ENCODE results near the gene ADAMTS9.

Gene ADAMTS9

DNA sequence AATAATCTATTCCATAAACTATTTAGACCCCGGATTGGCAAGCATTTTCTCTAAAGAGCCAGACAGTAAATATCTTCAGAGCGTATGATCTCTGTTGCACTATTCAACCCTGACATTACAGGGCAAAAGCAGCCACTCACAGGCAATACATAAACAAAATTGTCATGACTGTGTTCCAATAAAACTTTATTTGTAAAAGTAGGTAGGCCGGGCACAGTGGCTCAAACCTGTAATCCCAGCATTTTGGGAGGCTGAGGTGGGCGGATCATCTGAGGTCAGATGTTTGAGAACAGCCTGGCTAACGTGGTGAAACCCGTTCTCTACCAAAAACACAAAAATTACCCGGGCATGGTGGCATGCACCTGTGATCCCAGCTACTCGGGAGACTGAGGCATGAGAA, 66.5 kb downstream of the ADAMTS9 start:
- DNase-seq (ENCODE audit: low read depth in 1 of 2, low spot score in 1 of 2), result no peak

DNA sequence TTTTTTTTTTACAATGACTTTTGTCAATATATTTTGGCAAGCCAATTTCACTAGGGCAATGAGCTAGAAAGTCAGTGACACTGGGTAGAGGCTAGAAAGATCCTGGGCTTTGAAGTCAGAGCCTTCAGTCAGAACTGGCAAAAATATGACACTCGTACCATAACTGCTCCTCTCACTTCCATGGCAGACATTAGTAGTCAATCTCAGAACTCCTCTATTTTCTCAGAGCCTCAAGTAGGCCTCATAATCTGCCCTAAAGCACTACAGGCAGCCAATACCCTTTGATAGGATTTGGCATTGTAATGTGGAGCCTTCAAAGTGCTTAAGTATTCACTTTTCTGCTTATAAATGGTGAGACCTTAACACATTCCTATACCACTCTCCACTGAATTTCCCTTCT, 67.8 kb downstream of the ADAMTS9 start:
- DNase-seq (ENCODE audit: low read depth in 1 of 2, low spot score in 1 of 2), result no peak

DNA sequence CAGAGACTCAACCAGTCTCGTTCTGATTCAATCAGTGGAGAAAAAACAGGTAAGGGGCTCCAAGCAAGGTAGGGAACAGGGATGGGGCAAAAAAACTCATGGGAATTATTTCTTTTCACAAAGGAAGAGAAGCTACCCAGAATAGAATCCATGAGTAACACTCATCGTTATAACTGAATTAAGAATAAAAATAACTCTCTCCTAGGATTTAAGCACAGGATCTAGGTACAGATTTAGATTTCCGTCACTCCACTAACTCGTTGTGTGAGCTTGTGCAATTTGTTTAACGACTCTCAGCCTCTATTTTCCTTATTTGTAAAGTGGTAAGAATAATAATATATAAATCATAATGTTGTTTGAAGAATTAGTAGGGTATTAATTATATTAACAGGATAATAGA, 68.6 kb downstream of the ADAMTS9 start:
- no peak for DNase-seq (ENCODE audit: low read depth in 1 of 2, low spot score in 1 of 2)

DNA sequence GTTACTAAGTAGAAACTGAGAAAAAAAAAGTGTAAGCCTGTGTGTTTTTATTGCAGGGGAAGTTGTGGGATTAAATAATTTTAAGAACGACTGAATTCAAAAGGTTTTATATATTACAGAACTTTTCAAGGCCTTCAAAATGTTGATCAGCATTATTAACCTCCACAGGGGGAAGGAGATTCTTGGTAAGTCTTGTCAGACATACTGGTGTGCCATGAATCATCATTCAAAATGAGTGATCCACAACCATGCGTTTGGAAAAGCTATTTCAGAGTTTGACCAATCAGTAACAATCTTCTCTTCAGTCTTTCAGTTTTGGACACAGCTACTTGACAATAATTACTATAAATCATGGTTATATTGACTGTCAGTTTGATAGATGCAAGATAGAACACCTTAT, 70.2 kb downstream of the ADAMTS9 start:
- no peak for DNase-seq (ENCODE audit: low read depth in 1 of 2, low spot score in 1 of 2)

DNA sequence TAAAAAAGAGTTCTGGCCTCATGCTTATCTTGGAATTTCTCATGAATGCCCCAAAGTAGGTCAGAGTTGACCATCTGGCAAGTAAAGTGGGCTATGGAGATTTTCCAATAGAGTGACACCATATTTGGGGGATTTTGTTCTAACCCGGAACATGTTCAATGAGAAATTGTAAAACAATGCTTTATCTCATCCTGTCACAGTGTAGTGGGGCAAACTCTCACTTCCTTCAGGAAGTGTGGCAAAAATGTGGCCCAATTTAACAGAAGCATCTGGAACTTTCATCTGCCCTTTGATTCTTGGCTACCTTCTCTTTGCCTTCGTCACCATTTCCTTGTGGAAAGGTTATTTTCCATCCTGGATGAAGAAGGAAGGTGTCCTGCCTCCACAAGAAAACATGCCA, 70.8 kb downstream of the ADAMTS9 start:
- no peak for DNase-seq (ENCODE audit: low read depth in 1 of 2, low spot score in 1 of 2)

DNA sequence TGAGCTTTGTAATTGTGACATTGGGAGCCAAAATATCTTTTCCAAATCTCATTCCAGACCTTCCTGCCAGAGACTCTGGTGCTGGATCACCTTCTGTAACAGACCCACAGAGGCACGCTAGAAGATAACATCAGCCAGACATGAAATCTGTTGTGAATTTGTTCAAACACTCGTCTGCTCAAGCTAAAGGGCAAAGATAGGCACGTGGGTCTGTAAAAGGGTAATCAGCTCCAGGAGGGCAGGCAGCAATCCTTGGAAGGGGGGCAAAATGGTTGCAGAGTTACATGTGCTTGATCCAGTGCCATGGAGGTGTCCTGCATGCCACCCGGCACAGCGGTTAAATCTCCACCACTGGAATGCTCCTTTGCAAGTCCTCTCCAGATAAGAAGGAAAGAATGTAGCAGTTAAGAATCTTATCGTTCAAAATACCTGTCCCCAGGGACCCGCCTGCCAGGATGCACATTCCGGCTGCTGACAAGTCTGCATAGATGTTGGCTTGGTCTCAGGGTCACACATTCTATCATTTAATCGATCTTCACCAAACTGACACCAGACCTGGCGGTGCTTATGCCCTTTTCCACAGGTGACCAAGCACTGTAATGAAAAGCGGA, 74.8 kb downstream of the ADAMTS9 start:
- DNase-seq (ENCODE audit: low read depth in 1 of 2, low spot score in 1 of 2), result no peak

DNA sequence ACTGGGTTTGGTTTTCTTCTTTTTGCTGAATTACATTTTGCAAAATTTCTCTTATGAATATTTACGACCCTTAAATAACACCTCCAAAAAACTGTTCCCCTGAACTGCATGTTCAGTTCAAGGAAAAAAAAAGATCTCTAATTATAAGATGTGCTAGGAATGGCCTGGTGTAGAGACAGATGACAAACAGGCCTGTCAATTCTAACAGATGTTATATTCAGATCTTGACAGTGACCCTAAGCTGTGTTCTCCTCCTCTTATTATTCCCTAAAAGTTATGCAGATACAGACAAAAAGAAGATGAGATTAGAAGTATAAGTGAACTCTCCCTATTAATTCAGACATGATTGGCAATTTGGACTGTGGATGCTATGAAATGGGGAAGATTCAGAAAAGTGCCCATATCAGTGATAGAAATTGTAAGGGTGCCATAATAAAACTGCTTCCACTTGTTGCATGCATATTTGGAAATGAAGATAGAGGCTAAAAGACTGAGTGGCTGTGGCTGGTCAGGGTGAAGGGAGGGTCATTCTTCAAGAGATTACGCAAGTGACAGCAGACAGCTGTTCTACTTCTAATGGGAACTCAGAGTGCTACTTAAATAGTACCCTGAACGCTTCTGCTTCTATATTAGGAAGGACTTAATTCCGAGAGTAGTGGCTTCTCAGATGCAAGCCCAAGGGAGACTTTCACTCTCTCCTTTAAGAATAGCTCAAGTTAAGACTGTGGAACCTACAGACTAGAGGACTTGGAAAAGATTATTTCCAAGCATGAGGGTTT, 75.5 kb downstream of the ADAMTS9 start:
- no peak for DNase-seq (ENCODE audit: low read depth in 1 of 2, low spot score in 1 of 2)

DNA sequence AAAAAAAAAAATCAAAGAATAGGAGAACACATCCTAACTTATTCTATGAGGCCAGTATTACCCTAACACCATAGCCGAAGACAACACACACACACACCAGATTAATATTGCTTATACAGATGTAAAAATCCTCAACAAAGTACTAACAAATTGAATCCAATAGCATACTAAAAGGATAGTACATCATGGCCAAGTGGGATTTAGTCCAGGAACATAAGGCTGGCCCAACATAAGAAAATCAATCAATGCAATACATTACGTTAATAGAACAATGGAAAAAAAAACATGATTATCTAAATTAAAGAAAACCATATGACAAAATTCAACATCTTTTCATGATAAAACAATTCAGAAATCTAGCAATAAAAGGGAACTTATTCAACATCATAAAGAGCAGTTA, 79.1 kb downstream of the ADAMTS9 start:
- DNase-seq (ENCODE audit: low read depth in 1 of 2, low spot score in 1 of 2), result no peak

DNA sequence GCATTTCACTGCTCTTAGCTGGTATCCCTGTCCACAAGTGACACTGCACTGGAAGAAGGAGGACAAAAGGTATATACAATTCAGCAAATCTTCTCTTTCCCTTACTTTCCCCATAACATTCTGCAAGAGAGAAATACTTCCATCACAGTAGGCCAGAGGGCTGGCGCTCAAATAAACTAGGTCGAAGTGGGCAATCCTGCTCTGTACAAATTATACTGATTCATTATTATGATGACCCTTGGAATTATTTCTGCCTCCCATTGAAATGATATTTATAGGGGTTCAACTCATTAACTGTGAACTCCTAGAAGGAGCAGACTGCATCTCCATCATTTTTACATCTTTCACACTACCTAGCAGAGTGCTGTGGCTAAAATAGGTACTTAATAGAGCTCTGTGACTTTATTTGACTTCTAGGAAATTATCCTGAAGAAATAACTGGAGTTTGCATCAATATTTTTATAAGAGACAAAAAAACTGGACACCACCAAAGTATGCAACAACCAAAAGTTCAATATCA, 80.7 kb downstream of the ADAMTS9 start:
- DNase-seq (ENCODE audit: low read depth in 1 of 2, low spot score in 1 of 2), result no peak

DNA sequence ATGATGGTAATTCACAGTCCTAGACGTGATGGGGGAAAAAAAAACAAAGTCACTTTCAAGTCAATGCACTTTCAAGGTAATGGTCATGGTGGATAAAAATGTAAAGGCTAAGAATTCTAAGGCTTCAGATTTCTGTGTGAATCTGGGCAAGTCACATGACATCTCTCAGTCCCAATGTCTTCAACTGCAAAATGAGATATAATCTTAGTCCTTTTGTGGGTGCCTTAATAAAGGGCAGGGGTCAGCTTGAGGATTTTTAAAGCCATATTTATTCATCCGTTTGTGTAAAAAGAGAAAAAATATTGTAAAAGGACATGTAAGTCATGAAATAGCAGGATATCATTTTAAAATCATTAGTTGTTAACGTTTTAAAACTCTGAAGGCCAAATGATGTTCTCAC, 83.5 kb downstream of the ADAMTS9 start:
- no peak for DNase-seq (ENCODE audit: low read depth in 1 of 2, low spot score in 1 of 2)

DNA sequence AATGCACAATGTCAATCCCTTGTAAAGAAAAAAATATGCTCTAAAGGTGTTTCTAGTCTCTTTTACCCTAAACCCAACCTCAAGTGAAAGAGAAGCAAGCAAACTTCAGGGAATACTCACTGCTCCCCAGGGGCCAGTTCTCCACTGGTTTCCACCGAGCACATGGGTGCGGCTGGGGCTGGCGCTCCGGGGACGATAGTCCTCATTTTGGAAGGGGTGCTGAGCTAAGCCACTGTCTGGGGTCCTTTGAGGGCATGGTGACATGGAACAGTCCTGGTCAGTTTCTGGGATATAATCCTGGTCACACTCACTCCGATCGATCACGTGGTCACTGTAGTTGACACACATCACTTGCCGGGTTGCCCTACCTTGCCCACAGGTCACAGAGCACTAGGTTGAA, 86.0 kb downstream of the ADAMTS9 start:
- DNase-seq (ENCODE audit: low read depth in 1 of 2, low spot score in 1 of 2), result no peak

DNA sequence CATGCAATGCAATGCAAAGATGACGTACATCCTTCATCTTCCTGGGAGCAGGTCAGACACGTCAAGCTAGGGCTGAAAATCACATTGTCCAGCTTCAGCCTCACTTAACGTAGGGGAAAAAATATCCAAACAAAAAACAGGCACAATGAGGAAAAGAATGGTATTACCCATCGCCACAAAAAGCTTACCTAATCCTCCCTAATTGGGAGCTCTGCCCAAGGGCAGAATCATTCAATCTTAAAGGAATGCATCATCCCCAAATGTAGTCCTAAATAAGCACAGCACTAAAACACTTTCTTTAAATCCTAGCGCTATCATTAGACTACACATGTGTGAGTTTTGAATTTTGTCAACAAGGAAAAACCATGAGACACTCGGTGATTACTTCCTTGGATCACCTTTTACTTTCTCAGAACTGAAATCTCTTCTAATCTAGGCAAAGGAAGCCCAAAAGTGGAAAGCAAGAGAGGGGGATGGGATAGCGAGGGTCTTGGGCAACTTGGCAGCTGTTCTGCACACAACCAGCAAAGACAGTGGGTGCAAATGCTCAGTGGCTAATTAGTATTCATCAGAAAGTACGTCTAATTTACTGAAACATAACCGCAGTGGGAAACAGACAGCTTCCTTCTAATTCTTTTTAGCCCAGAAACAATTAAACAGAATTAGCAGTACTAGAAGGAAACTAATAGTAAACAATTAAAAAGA, 87.4 kb downstream of the ADAMTS9 start:
- no peak for DNase-seq (ENCODE audit: low read depth in 1 of 2, low spot score in 1 of 2)

DNA sequence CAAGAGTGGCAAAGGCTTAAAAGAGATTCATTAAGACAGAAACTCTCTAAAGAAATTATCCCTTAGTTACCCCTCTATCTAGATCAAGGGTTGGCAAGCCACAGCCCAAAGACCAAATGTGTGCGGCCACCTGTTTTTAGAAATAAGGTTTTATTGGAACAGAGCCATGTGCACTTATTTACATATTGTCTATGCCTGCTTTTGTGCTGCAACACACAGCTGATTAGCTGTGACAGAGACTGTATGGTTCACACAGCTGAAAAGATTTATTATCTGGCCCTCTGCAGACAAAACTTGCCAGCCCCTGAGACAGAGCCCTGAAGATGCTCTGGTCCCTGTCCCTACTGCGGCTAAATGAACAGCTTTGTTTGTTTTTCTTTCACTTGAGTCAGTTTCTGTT, 88.1 kb downstream of the ADAMTS9 start:
- no peak for DNase-seq (ENCODE audit: low read depth in 1 of 2, low spot score in 1 of 2)

DNA sequence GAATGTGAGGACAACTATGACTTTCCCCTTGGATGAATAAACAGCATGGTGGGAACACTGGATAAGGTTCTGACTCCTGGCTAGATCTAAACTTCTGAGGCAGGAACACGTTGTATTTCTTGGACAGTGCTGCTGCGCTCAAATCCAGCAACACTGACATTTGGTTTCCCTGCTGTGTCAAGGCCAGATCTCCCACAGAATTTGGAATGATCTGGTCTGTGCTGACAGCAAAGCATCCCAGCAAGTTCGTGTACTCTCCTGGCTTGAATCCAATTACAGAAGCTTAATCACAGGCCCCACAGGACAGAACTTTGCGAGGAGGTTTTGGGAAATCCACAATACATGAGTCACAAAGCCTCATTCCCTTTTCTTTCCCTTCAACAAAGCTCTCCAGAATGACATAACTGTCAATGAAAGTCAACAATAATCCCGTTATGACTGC, 92.5 kb downstream of the ADAMTS9 start:
- no peak for DNase-seq (ENCODE audit: low read depth in 1 of 2, low spot score in 1 of 2)

DNA sequence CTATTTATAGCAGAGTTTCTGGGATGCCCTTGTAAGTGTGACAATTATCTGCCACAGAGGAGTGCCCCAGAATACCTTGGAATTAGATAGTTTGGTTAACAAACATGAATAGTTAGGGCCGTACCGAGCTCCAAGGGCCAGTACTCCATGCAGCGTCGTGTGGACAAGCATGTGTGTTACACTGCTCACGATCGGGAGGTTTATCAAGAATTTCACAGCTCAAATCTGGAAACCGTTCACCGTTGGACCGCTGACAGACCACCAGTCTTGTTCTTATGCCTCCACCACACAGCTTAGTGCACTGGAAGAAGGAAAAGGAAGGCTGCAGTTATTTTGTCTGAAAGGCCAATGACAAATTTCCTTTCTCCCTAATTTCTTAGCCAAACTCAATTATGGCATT, 93.7 kb downstream of the ADAMTS9 start:
- DNase-seq (ENCODE audit: low read depth in 1 of 2, low spot score in 1 of 2), result no peak

DNA sequence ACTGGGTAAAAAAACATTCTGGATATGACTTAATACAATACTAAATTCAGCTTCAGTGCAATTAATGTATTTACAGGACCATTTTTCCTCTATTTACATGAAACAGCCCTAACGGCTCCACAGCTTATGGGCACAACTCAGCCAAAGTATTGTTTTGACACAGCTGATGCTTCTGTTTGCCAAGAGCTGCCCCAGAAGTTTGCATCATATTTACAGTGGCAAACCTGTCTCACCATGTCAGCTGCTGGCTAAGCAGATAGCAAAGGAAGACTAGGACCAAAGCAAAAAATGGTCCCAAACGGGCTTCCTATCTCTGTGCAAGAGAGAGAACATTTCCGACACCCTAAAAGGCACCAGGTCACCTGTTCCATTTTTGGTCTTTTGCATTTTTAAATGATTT, 94.5 kb downstream of the ADAMTS9 start:
- no peak for DNase-seq (ENCODE audit: low read depth in 1 of 2, low spot score in 1 of 2)

DNA sequence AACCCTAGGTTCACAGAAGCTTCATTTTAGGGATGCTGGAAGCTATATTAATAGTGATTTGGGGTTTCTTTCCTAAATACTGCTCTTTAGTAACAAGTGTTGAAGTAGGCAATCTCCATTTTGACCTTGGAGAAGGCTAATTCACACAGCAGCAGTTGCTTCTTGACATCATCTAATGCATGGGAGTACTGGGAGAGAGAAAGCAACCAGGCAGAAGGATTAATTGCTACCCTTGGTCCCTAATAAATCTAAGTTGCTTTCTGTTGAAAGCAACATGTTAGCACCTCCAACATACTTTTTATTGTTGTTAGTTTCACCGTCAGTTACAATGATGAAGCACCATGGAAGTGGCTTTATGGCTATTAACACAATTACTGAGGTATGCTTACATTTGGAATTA, 96.2 kb downstream of the ADAMTS9 start:
- no peak for DNase-seq (ENCODE audit: low read depth in 1 of 2, low spot score in 1 of 2)

DNA sequence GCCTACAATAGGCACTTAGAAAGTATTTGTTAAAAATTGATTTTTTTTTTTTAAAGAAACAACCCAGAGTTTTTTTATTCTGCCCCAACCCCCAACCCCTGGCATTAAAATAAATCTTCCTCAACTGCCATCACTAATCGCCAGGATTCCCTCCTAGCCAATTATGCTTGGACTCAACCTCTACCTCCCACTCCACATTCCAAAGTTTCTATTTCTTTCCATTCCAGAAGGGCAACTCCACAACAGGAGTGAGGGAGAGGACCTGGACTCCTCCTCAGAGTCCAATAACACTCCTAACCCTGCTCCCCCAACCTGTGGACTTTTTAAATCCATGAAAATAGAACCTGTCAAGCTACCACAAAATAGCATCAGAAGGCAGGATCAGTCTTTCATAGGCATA, 99.4 kb downstream of the ADAMTS9 start:
- DNase-seq (ENCODE audit: low read depth in 1 of 2, low spot score in 1 of 2), result no peak

DNA sequence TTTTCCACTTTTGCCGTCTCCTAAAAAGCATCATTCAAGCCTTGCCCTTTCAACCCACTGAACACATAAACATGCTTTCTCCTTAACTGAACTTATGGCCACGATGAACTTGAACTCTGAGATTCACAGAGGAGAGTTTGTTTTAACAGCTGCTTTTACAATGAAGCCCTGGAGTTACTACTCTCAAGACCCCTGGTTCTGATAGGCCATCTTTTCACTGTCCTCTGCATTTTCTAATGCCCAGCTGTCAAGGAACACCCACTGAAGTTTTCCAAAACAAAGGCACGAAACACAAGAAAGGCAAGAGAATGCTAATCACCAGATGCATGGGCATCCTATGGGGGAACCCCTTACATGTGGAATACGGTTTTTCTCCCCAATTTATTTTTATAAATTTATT, 100.8 kb downstream of the ADAMTS9 start:
- no peak for DNase-seq (ENCODE audit: low read depth in 1 of 2, low spot score in 1 of 2)

DNA sequence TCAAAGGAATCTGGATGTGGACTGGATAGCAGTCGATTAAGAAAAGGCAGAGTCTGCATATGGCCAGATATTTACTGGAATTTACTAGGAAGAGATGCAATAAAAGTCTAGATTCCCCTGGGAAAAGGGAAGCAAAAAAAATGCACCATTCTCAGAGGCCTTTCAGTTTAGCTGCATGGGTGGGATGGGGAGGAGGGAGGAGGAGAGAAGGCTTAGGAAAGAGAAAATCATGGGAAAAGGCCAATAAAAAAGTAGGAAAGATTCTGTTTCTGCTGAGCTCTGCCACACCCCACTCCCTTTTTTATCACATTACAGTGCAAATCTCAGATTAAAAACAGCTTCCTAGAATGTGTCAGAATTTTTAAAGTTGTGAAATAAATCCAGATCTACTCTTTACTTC, 103.6 kb downstream of the ADAMTS9 start:
- no peak for DNase-seq (ENCODE audit: low read depth in 1 of 2, low spot score in 1 of 2)

DNA sequence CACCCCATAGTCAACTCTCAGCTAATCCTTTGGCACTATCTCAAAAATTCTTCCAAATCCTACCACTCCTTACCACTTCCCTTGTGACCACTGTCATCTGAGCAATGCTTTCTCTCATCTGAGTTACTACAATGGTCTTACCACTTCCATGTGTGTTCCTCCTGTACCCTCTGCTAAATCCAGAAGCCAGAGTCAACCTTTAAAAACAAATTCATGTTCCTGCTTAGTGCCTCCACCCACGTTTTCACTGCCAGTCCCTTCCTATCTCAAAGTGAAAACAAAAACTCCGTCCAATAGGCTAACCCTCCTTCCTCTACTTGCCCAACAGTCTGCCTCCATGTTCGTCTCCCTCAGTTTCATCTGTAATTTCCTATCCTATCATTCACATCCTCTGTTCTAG, 109.0 kb downstream of the ADAMTS9 start:
- DNase-seq (ENCODE audit: low read depth in 1 of 2, low spot score in 1 of 2), result no peak

DNA sequence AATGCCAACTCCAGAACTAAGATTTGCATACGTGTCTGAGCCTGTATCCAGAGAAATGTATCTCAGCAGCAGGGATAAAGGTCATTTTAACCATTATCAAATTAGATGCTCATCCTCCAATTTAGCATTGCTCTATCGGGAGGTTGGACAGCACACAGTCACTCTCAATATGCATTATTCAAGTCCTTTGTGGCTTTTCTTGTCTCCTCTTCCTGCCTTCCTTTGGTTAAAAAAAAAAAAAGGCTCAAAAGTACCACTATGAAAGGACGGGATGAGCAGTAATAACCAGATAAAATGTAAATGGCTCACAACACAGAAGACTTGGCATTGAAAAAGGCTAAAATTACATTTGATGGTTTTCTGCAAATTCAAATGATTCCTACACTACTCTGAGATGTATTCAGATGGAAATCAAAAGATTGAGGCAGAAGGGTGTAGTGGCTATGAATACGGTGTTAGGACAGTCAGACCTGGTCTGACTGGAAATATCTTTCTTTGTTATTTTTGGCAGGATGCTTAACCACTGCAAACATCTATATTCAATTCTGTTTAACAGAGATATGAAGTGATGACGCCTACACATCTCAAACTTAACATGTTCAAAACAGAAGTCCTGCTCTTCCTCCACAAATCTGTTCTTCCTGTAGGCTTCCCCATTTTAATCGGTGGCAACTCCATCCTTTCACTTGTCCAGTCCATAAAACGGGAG, 109.6 kb downstream of the ADAMTS9 start:
- no peak for DNase-seq (ENCODE audit: low read depth in 1 of 2, low spot score in 1 of 2)
